Measurements from ENCODE around the gene KRTAP4-1. TPM values are rescaled to one million over a fixed set of nuclear protein-coding genes. Genes with fewer than 3 reads are reported as not detected.

KRTAP4-1 gene
- total and polyA plus RNA-seq, 4 donors: not detected

DNA sequence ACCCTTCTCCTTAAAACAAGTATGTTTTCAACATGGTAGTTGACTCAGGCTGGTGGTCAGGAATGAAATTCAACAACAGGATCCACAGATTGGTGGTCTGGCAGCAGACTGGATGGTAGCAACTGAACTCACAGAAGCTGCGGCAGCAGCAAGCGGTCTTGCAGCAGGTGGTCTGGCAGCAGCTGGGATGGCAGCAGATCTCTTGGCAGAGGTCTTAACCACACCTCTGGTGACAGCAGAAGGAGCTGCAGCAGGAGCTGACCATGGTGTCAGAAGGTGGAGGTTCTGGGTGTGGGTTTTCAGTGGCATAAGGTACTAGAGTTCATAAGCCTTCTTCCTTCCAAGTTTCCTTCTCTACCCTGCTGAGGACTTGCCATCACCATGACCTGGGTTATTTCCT, 2.2 kb upstream of the KRTAP4-1 start:
- H3K36me3 ChIP-seq (ENCODE audit: control insufficient read depth in 4 of 4, insufficient read depth in 3 of 4, low read depth in 1 of 4, low read length in 3 of 4): no peaks in the 10 kb centered on the region
- 85% methylated on average over 2 of the region's 2 CpGs for WGBS
- no peak for DNase-seq (ENCODE audit: low spot score)
- no peak overlapping the region for H3K9ac ChIP-seq (ENCODE audit: low read depth in 1 of 2, low read length in 2 of 2)
- peaks cover 0 to 12% (median 0%) of the 10 kb centered on the region in 4 donors for H3K27me3 ChIP-seq (ENCODE audit: control insufficient read depth in 4 of 4, insufficient read depth in 4 of 4, low read length in 3 of 4)
- TF ChIP-seq TAF1 (conservative IDR thresholded peaks at IDR 0.05) (no peak), RXRA (IDR thresholded peaks at IDR 0.05) (no peak), FOXA1 (IDR thresholded peaks at IDR 0.05) (no peak), HNF4G (IDR thresholded peaks at IDR 0.05) (no peak), SP1 (IDR thresholded peaks at IDR 0.05) (no peak), RAD21 (IDR thresholded peaks at IDR 0.05) (no peak), GABPA (IDR thresholded peaks at IDR 0.05 in 1 of 2, conservative IDR thresholded peaks at IDR 0.05 in 1 of 2) (no peak), FOXA2 (IDR thresholded peaks at IDR 0.05) (no peak), YY1 (IDR thresholded peaks at IDR 0.05) (no peak), HNF4A (conservative IDR thresholded peaks at IDR 0.05) (no peak)
- TF ChIP-seq, protein P1, sequence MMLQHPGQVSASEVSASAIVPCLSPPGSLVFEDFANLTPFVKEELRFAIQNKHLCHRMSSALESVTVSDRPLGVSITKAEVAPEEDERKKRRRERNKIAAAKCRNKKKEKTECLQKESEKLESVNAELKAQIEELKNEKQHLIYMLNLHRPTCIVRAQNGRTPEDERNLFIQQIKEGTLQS (IDR thresholded peaks at IDR 0.05): no peak
- TF ChIP-seq, protein P2, sequence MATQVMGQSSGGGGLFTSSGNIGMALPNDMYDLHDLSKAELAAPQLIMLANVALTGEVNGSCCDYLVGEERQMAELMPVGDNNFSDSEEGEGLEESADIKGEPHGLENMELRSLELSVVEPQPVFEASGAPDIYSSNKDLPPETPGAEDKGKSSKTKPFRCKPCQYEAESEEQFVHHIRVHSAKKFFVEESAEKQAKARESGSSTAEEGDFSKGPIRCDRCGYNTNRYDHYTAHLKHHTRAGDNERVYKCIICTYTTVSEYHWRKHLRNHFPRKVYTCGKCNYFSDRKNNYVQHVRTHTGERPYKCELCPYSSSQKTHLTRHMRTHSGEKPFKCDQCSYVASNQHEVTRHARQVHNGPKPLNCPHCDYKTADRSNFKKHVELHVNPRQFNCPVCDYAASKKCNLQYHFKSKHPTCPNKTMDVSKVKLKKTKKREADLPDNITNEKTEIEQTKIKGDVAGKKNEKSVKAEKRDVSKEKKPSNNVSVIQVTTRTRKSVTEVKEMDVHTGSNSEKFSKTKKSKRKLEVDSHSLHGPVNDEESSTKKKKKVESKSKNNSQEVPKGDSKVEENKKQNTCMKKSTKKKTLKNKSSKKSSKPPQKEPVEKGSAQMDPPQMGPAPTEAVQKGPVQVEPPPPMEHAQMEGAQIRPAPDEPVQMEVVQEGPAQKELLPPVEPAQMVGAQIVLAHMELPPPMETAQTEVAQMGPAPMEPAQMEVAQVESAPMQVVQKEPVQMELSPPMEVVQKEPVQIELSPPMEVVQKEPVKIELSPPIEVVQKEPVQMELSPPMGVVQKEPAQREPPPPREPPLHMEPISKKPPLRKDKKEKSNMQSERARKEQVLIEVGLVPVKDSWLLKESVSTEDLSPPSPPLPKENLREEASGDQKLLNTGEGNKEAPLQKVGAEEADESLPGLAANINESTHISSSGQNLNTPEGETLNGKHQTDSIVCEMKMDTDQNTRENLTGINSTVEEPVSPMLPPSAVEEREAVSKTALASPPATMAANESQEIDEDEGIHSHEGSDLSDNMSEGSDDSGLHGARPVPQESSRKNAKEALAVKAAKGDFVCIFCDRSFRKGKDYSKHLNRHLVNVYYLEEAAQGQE (IDR thresholded peaks at IDR 0.05): no peak
- TF ChIP-seq, protein P3, sequence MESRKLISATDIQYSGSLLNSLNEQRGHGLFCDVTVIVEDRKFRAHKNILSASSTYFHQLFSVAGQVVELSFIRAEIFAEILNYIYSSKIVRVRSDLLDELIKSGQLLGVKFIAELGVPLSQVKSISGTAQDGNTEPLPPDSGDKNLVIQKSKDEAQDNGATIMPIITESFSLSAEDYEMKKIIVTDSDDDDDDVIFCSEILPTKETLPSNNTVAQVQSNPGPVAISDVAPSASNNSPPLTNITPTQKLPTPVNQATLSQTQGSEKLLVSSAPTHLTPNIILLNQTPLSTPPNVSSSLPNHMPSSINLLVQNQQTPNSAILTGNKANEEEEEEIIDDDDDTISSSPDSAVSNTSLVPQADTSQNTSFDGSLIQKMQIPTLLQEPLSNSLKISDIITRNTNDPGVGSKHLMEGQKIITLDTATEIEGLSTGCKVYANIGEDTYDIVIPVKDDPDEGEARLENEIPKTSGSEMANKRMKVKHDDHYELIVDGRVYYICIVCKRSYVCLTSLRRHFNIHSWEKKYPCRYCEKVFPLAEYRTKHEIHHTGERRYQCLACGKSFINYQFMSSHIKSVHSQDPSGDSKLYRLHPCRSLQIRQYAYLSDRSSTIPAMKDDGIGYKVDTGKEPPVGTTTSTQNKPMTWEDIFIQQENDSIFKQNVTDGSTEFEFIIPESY (IDR thresholded peaks at IDR 0.05): no peak
- H3K4me1 ChIP-seq (ENCODE audit: control insufficient read depth in 4 of 4, insufficient read depth in 4 of 4, low read length in 3 of 4): no peaks in the 10 kb centered on the region
- H3K9me3 ChIP-seq (ENCODE audit: control insufficient read depth in 4 of 4, low read length in 3 of 4): no peaks in the 10 kb centered on the region
- H3K4me3 ChIP-seq (ENCODE audit: low read depth in 1 of 3, low read length in 3 of 3): no peak overlapping the region
- H3K27ac ChIP-seq (ENCODE audit: low read depth in 1 of 2, low read length in 2 of 2): no peak overlapping the region

DNA sequence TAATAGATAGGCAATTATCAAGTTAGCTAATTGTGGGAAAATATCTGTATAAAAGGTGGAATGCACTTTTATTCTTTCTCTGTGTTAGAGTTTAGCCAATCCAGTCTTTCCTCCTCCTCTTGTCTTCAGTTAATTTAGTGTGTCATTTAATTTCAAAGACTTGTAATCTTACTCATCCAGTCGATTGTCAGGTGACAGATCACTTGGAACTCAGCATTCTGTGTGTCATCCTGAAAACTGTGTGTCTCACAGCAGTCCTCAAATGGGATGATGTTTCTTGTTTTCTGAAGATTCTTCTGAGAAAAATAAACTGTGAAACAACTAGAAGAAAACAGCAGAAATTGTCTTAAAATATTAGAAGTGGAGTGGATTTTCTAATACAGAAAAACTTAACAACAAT, 290 bp upstream of the KRTAP4-1 start:
- TF ChIP-seq RAD21 (IDR thresholded peaks at IDR 0.05) (no peak), JUND (IDR thresholded peaks at IDR 0.05) (no peak), TAF1 (conservative IDR thresholded peaks at IDR 0.05) (no peak), EGR1 (IDR thresholded peaks at IDR 0.05; ENCODE audit: low read depth in 2 of 2) (no peak), YY1 (IDR thresholded peaks at IDR 0.05) (no peak)
- TF ChIP-seq, protein P1 (IDR thresholded peaks at IDR 0.05): no peak
- TF ChIP-seq, protein P4, sequence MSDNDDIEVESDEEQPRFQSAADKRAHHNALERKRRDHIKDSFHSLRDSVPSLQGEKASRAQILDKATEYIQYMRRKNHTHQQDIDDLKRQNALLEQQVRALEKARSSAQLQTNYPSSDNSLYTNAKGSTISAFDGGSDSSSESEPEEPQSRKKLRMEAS (IDR thresholded peaks at IDR 0.05): no peak
- Histone ChIP-seq H3K36me3 (ENCODE audit: control insufficient read depth in 4 of 4, insufficient read depth in 3 of 4, low read depth in 1 of 4, low read length in 3 of 4) (no peaks in the 10 kb centered on the region), H3K27ac (ENCODE audit: low read depth in 1 of 2, low read length in 2 of 2) (no peak overlapping the region), H3K4me1 (ENCODE audit: control insufficient read depth in 4 of 4, insufficient read depth in 4 of 4, low read length in 3 of 4) (no peaks in the 10 kb centered on the region), H3K27me3 (ENCODE audit: control insufficient read depth in 4 of 4, insufficient read depth in 4 of 4, low read length in 3 of 4) (peaks cover 0 to 12% (median 0%) of the 10 kb centered on the region in 4 donors), H3K9me3 (ENCODE audit: control insufficient read depth in 4 of 4, low read length in 3 of 4) (no peaks in the 10 kb centered on the region), H3K9ac (ENCODE audit: low read depth in 1 of 2, low read length in 2 of 2) (no peak overlapping the region), H3K4me3 (ENCODE audit: low read depth in 1 of 3, low read length in 3 of 3) (no peak overlapping the region)
- DNase-seq (ENCODE audit: low spot score): no peak
- 48% methylated on average over 1 of the region's 1 CpG for WGBS
